NCI-H1417 treated with DMSO at 0.1 percent for 48 hours (cell line): ENCODE measurements around the gene MARK1.

Experiments used
- DNase-seq: peaks from one replicate; lab custom pipeline; 2025; lab: John Stamatoyannopoulos, UW

The MARK1 gene

DNA sequence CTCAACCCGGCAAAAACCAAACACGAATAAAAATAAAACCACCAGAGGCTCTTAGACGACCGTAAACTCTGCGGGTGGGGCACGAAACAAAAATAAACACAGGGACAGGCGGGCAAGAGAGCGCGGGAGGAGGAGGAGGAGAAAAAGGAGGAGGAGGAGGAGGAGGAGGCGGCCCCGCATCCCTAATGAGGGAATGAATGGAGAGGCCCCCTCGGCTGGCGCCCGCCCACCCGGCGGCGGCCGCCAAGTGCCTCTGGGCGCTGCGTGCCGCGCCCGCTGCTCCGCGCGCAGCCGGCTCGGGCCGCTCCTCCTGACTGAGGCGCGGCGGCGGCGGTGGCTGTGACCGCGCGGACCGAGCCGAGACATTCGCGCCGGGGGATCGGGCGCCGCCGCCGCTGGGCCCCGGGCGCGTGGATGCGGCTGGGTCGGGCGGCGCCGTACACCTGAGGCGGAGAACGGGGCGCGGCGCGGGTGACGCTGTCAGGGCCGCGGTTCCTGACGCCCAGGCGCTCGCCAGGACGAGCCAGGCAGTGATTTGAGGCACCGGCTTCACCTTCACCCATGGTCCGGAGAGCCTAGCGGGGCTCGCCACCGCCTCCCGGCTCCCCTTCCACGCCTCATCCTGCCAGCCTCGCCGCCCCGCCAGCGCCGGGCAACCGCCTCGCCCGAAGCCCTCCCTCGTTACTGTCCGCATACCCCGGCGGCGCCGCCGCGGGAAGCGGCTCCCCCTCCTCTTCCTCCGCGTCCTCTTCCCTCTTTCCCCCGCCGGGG, at the start of gene MARK1:
TSS of gene MARK1 (plus strand) at position 229 of the 771 bp plus-strand sequence. CDS start 687 bp downstream, outside the sequence.
- no peak for DNase-seq

DNA sequence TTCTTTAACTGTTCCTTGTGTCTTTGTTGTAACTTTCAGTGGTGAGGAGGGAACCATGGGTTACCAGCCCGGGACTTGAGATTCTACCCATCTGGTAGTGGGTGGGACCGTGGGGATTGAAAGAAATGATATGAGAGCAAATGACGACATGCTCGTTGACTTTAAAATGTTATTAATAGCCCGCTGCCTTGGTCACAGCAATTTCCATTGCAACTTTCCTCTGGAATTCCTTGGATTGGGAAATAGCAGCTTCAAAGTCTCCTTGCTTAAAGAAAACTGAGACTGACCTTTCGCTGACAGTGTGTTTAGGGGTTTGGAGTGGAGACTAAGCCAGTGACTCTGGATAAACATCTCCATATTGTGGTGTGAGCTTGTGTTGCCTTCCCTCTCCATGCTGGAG, 44.2 kb upstream of the MARK1 start:
- DNase-seq = no peak

DNA sequence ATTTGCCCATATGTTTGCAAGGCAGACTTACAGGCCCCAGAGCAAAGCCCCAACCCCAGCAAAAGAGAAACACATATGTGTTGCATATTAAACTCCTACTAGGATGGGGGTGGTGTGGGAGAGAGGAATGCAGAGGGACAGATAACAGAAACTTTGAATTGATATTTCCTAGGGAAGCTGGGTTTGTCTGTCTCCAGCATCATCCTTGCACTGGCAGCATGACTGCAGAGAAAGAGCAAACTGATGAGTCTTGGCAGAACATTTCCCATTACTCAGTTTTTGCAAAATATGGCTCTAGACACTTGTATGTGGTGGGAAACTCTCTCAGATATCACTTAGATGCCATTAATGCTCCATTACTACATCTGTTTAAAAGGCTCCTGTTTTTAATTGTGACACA, 43.8 kb upstream of the MARK1 start:
- no peak for DNase-seq

DNA sequence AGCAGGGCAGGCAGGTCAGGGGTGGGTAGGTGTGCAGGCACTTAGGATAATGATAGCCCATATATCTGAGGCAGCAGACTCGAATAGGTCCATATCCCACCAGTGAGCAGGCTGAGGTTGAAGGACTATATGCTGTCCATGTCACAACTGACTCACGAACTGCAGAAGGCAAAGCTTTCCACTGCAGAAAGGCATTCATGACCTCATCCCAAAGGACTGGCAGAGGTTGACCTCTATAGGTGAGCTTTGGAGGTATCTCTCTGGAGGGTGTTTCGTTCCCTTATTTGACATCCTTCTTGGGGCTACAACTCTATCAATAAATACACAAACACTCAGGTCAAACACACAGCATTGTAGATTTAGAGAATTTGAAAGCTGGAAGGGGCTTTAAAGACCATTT, 42.8 kb upstream of the MARK1 start:
- no peak for DNase-seq

DNA sequence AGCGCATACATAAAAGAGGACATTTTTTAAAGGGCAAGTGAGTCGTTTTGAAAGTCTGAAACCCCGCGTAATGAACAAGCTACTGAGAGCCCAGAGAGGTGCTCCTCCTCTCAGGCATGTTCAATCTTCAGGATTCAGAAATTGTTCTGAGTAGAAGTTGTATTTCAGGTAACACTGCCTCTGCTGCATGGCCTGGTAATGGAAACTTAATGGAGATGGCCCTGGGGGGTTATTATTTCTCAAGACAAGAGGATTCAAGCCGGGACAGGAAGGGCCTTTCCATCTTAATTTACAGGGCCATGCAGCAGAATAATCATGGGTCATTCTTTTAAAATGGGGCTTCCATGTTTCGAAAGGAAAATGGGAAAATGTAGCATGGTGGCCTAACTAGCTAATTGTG, 42.1 kb upstream of the MARK1 start:
- DNase-seq = no peak

DNA sequence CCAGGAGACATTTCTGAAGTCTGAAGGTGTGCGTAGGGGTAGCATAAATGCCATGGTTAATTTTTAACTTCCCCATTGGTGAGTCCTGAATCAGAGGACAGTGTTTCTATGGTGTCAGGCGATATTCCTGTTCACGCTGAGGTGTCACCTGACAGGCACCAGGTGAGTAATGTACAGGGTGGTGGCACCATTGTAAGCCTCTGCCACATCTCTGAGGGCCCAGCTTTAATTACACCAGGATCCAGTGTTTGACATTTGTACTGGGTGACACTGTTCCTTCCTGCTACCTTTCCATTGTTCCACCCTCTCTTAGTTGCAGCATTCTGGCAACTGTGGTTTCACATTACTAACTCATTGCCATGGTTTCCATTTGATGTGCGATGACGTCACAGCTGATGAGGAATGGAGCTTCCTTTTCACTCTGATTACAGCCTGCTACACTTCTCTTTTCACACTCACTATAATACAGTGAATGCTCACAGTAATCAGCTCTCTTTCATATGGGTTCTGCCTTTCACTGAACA, 40.6 kb upstream of the MARK1 start:
- no peak for DNase-seq

DNA sequence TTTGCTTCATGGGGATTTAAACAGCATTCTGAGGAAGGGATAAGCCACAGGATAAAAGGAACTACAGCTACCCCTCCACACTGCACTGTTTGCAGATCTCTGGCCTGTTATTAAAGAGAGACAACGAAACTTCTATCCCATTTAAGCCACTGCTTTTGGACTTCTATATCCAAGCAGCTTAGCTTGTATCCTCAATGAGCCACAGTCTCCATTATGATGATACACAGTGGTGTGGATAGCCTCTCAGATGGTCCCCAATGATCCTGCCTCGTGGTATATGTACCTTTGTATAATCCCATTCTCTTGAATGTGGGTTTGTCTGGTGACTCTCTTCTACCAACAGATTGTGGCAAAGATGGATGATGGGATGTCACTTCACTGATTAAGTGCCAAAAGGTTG, 36.0 kb upstream of the MARK1 start:
- no peak for DNase-seq

DNA sequence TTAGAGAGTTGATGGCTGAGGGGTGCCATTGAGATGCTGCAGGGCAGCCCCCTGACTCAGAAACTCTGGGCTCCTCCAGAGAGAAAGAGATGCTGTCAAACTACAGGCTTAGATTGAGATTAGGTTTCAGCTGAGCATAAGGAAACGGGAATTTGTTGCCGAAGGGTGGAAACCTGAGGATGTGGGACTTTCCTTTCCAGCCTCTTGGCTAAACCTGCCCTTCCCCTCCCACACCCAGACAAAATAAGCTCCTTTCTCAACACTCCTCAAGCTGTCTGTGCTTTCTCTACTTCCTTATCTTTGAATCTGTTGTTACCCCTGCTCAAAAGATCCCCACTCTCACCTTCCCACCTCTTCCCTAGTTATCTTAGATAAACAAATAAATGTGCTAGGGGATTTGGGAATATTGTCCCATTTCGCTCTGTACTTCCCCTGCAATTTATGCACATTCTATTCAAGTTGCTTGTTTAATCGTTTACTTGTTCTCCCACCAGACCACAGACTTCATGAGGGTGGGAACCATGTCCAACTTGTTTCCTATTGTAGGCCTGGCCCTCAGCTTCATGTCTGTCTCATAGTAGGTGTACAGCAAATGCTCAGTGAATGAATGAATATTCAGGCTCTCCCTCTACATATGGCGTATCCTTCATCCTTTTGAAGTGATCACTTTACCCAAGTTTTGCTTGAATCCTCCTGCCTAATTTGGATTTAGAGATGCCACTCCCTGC, 30.6 kb upstream of the MARK1 start:
- no peak for DNase-seq

DNA sequence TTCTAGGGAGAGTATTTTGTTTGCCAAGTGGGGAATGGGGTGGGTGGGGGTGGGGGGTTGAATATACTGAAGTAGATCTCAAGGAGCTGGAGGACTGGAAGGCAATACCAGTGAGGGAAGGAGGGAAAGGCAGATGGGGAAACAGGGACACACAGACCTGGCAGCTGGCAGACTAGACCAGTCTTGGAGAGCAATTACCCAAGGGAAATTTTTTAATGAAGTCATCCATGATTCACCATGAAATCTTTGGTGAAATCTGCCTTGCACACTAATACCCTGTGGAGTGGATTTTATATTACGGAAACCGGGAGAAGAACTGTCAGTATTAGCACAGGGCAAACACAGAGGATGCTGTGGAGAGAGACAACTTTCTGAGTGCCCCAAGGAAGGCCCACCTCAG, 29.7 kb upstream of the MARK1 start:
- no peak for DNase-seq

DNA sequence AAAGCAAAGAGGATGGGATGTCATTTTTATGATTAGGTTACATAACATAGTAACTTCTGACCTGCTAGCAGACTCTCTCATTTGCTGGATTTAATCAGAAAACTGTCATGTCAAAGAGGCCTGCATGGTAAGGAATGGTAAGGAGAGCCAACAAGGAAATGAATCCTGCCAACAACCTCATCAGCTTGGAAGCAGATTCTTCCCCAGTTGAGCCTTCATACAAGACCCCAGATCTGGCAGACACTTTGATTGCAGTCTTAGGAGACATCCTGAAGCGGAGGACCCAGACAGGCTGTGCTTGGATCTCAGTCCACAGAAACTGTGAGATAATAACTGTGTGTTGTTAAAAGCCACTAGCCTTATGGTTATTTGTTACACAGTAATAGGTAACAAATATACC, 27.6 kb upstream of the MARK1 start:
- no peak for DNase-seq

DNA sequence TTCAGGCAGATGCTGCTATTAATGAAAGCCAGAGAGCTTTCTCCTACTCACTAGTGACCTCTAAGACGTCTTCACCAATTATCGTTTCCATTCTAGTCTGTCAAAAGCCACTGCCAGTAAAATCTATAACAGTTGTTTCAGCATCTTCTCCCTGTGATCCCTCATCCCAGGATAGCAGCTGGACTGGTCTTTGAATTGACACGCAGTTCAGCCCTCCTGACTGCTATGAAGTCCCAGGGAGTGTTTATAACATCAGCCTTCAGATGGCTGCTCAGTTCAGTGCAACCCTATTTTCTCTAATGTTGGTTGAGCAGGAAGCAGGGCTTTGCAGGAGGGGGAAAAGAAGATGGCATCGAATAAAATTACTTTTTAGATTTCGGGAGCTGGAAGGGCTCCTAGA, 23.6 kb upstream of the MARK1 start:
- DNase-seq = no peak

DNA sequence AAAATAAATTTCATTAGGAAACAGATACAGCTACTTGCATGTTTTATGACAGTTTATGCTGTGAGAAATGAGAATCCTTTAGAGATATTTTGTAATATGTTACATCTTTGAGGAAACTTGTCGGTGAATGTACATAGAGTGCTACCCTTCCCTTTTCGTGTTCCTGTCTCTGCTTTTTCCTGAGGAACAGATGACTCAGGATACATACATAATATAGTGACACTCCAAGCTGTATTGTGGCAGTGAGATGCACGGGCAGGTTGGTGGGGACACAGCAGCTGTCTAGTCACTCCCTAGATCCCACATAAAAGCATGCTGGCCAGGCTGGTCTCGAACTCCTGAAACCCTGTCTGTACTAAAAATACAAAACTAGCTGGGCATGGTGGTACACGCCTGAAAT, 20.9 kb upstream of the MARK1 start:
- no peak for DNase-seq

DNA sequence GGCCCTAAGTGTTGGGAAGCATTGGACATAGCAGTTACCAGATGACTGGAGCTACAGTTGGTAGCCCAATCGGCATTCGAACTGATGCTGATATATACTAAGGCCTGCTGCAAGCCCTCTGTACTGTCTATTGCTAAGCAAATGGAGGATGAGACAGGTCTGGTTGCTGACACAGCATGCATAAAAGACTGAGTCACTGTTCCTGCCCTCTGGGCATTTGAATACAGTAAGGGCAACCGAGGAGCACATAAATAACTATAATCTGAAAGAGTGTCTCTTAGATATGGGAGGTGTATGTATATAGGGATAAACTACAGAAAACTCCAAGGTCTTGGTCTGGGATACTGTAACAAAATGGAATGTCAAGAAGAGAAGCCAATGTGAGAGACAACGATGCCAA, 16.8 kb upstream of the MARK1 start:
- DNase-seq = no peak

DNA sequence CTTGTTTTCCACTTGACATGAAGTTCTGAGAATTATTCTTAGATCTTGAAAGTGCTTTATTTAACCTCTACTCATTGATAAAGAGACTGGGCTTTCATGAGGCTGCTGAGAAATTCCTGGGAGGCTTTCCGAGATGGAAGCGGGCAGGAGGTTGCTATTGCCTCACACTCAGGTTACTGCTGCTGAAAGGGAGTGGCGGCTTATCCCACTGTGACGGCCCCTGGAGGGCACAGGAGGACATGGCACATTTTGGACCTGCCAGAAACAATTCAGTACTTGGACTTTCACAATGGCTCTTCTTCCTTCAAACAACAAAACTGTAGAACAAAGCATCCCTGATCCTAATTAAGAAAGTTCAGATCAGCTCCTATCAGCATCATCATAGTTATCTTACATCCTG, 16.2 kb upstream of the MARK1 start:
- DNase-seq = no peak

DNA sequence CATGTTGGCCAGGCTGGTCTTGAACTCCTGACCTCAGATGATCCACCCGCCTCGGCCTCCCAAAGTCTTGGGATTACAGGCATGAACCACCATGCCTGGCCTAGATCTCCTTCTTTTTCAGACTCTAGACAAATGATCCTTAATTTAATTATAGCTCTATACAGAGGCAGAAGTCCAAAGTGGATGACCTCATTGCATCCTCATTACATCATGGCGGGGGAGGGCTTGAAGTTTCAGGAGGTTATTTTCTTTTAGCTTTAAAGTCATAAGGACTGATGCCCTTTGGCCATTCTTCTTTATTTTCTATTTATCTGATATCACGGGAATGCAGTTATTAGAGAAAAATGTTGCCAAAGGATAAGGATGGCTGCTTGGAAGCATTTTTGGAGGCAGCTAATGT, 14.1 kb upstream of the MARK1 start:
- no peak for DNase-seq

DNA sequence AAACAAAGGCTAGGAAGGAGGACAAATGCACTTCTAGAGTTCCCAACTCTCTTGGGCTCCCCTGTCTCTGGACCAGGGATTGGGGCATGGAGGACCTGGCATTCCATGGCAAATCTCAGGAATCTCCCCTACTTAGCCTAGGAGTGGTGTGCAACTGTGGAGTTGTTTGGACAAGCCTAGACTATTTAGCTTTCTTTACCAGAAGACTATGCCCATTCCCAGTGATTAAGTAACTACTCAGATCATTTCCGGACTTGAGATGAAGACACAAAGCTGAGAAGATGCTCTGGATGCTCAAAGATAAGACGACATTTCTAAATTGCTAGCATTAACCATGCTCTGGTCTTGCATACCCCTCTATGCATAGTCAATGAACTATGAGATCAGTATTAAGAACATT, 13.7 kb upstream of the MARK1 start:
- DNase-seq = no peak

DNA sequence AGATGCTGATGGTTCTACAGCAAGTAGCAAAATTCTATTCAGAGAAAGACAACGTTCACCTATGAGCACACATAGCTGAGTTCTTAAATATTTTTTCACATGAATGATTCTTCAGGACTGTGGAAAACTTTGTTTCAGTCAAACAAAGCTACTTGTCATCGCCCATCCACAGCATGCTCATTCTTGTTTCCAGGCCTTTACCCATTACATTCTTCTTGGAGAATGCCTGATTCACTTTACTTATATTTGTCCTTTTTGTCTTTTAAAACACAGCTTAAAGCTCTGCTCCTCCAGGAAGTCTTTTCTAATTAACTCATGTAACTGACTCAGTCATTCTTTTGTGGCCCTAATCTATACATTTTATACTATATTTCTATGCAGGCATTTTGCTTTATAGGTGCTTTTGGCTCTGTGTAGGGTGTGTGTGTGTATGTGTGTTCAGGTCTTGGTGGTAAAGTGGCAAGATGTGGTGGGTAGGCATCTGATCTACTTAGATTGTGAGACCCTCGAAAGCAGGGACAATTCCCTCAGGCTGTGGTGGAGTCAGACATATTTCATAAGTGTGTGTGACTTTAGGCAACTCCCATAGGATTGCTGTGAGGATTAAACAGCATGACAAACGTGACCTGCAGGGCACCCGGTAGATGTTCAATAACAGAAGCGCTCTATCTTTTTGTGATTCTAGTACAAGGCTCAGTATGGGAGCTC, 11.8 kb upstream of the MARK1 start:
- no peak for DNase-seq

DNA sequence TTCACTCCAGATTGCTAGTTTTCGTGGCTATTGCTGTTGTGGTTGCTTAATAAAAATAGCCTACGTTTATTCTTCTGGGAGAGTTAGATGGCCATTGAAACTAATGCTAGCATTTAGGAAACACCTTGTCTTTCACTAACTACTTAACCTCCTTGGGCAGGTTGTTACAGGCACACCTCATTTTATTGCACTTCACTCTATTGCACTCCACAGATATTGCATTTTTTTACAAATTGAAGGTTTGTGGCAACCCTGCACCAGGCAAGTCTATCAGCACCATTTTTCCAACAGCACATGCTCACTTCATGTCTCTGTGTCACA, 11.3 kb upstream of the MARK1 start:
- no peak for DNase-seq

DNA sequence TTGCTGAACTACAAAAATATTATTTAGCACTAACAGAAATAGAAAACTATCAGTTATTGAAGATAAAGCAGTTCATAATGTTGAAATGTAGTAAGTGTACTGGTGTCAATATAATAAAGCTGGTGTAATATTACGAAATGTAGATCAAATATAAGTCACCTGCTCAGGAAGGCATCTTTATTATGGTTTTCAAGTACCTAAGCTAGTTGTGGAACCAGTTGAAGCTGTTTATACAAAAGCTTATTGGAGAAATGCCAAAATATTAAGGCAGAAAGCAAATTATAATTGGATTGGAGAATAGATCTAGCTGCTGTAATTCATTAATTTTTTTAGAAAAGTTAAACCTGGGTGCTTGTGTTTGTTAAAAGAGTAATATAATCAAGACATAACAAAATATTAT, 6.2 kb upstream of the MARK1 start:
- peak; percentile 60 for DNase-seq

DNA sequence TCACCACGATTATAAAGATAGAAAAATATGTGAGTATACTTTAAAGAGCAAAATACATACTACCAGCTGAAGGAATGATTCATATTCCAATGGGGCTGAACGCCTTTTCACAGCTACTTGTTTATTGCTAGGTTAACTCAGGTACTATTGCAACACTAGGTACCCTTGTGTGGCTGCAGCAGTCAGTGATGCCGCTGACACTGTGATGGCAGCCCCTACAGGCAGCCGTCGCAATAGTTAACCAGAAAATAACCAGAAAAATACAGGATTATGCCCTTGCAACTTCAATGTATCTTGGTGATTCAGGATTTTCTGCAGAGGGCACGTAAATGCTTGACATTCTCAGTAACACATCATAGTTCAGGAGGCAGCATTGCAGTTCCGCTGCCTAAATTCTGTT, 1.6 kb upstream of the MARK1 start:
- no peak for DNase-seq

DNA sequence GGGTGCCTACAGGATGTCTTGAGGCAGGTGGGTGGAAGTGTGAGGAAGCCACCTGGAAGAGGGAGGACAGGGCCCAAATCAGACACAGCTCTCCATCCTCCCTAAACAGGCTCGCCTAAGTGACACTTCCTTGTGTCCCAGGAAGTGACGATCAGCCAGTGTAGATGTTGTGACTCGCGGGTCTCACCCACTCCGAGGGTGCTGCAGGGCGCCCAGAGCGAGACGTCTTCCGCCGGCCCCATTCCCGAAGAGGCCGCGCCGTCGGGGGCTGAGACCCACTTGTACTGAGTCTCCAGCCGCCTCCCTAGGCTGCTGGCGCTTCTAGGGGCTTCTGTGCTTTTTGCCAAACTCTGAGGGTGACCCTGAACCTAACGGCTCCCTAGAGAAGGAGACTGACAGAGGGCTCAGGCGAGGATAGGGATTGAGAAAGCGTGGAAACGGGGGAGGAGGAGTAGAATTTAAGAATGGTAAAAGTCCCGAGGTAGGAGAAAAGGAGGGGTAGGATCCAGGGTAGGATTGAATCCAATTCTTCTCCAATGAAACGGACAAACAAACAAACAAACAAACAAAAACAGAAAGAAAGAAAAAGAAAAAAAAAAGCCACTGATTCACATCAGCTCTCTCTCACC, 543 bp upstream of the MARK1 start:
- no peak for DNase-seq

DNA sequence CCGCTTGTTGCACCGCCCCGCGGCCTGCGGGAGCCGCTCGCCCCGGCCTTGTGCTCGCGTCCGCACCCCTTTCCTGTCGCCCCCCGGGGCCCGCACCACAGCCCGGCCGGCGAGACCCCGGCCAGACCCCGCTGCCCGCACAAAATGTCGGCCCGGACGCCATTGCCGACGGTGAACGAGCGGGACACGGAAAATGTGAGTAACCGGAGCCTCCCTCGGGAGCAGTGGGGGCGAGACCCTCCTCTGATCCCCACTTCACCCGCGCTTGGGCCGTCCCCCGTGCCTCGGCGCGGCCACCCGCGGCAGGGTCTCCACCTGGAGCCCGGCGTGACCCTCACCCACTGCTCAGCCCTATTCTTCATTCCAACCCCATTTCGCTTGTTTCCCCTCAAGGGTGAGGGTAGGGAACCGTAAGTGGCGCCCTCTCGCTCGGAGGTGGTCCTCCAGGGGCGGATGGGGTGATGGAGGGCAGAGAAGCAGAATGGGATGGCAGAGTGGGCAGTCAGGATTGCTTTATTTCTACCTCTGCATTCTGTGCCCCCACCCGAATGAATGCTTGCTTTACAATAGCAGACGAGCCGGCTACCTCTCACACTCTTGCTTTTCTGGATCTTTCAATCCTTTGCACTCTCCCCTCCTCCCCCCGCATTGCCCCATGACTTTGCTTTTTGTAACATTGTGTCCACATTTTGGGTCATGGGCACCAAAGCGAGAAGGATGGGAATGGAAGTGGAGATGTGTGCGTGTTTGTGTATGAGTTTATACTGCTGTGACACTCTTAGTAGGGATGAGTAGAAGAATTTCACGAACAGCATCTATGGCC, 954 bp downstream of the MARK1 start:
- DNase-seq = no peak
